Fibroblast of skin of right quadriceps (primary cell): ENCODE results near the gene NAA10.

ENCODE experiments used
- DNase-seq: peaks from one replicate; pipeline ENCODE4 v3.0.0-alpha.2; 2013

Gene NAA10

DNA sequence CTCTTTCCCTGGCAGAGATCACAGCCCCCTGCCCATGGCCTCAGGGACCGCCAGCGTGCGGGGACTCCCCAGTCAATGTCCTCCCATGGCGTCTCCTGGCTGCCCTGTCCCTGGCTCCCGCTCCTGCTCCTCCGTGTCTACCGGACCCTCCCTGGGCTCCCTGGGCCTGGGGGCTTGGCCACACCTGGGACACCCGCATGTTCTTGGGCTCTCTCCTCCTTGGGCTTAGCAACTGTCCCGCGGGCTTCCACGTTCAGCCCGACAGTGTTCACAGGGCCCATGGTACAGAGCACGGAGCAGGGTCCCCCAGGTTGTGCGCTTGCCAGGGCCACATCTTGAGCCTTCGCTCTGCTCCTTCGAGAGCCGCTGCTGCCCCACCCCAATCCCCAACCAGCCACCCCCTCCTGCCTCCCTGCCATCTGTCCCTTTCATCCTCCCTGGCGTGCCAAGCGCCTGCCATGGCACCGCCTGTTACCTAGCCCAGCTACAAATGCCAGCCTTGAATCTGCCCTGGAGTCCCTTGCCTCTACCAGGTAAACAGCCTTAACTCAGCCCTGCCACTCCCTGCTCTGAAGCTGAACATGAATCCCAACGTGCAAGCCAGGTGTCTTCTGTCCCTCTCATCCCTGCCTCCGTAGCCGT is 26.5 kb downstream of the NAA10 start:
- no peak for DNase-seq

GRCh38 chrX:153907456-153907855 is 27.4 kb downstream of the NAA10 start:
- DNase-seq: no peak

- DNase-seq: no peak
These were observed 28.5 kb downstream of the NAA10 start for GRCh38 chrX:153906126-153906917.

DNA sequence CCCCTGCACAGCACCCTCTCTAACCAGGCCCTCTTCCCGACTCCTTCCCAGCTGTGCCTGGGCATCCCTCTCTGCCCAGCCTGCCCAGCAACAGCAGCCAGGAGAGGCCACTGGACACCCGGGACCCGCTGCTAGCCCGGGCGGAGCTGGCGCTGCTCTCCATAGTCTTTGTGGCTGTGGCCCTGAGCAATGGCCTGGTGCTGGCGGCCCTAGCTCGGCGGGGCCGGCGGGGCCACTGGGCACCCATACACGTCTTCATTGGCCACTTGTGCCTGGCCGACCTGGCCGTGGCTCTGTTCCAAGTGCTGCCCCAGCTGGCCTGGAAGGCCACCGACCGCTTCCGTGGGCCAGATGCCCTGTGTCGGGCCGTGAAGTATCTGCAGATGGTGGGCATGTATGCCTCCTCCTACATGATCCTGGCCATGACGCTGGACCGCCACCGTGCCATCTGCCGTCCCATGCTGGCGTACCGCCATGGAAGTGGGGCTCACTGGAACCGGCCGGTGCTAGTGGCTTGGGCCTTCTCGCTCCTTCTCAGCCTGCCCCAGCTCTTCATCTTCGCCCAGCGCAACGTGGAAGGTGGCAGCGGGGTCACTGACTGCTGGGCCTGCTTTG is 29.2 kb downstream of the NAA10 start:
- no peak for DNase-seq

- no peak for DNase-seq
These were observed 30.6 kb downstream of the NAA10 start, which contains the start of gene AVPR2 for GRCh38 chrX:153903991-153904957. TSS of gene AVPR2 (plus strand) at chrX:153904673. CDS start at chrX:153905146, 473 bp downstream.

DNA sequence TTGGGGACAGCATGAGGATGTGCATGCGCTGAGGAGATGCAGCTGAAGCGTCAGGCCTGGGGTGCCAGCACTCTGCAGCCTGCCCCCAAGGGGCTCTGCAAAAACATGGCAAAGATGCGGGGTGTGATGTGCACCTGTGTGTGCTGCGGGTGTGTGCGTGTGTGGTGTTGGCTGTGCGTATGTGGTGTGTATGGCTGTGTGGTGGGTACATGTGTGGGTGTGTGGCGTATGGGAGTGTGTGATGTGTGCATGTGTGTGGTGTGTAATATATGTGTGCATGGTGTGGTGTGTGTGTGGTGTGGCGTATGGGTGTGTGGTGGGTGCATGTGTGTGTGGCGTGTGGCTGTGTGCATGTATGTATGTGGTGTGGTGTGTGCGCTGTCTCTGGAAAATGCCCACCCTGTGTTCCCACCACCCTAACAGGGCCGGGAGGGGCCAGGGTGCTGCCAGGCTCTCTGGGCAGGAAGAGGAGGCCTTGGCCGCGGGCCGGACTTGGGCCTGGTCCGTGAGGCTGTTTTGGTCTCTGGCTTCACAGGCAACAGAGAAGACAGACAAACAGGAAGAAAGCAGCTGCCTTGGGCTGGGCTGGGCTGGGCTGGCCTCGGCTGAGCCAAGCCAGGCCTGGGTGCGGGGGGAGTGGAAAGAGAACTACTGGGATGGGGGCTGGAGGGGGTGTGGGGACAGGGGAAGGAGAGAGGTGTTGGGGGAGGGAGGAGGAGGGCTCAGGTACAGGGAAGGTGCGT is 31.4 kb downstream of the NAA10 start:
- DNase-seq: no peak

DNA sequence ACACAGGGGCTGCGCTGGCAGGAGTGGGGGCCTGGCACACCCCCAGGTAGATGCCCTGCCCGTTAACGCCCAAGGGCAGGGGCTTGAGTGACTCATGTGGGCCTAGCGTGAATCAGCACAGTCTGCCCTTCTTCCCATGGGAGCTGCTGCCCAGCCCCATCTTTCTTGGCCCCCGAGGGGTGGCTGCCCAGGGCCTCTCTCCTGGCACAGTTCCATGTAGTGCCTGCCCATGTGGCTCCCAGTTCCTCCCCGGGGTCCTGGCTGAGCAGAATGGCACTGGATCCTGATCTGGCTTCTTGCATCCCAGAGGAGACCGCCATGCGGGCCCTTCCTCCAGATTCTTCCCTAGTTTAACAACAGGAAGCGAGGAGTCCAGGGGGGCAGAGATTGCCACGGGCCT is 32.5 kb downstream of the NAA10 start:
- DNase-seq: no peak

DNA sequence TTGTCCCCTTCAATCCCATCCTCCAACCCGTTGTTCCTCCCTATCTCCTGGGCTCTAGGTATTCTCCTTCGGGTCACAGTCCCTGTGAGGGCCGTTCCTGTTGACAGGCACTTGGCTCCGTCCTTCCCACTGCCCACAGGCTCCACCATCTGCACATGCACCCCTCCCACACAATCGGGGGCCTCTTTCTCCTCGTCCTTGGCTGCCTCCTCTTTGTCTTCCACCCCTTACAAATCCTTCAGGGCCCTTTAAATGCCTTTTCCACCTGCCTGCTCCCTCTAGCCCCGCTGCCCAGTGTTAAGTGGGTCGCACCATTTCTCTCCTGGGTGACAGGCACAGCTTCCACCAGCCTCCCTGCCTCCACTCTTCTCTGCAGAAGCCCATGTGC is 33.1 kb downstream of the NAA10 start:
- DNase-seq: no peak

DNA sequence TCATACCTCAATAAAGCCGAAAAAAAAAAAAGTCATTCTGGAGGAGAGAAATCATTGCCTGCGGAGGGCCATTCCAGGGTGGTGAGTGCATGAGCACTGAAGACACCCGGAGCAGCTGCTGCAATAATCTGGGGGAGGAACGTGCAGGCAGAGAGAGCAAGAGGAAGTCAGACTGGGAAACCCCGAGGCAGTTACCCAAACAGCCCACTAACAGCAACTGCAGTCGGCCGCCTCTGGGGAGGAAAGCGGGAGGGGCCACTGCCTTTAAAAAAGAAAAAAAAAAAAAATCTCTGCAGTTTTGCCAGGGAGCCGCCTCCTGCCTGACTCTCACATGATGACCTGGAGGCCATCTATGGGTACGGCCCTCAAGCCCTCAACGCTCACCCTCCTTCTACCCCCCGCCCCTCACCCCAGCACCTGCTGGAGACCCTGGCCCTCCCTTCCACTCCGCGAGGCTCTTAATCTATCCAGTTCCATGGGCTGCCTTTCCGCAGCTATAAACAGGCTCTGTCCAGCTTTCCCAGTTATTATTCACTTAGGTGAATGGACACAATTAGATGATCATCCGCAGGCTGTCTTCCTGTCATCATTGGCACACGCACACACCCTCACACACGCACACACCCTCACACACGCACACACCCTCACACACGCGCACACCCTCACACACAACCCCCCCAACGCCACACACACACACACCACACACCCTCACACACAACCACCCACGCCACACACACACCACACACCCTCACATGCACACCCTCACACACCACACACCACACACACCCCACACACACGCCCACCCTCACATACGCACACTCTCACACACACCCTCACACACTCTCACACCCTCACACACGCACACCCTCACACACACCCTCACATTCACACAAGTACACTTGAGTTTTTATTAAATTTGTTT is 33.7 kb downstream of the NAA10 start:
- DNase-seq: peak; percentile 83

- DNase-seq: no peak
These were observed 36.9 kb downstream of the NAA10 start for GRCh38 chrX:153897899-153898298.

DNA sequence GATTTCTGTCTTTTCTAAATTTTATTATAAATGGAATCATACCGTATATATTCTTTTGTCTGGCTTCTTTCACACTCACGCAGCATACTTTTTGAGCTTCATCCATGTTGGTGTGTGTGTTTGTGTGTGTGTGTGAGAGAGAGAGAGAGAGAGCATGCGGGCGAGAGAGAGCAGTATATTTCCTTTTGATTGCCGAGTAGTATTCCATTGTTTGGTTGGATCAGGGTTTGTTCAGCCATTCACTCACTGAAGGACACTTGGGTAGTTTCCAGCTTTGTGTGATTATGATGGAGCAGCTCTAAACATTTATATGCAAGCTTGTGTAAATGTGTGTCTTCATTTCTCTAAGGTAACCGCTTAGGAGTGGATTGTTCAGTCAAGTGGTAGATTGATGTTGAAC is 45.7 kb downstream of the NAA10 start:
- no peak for DNase-seq

DNA sequence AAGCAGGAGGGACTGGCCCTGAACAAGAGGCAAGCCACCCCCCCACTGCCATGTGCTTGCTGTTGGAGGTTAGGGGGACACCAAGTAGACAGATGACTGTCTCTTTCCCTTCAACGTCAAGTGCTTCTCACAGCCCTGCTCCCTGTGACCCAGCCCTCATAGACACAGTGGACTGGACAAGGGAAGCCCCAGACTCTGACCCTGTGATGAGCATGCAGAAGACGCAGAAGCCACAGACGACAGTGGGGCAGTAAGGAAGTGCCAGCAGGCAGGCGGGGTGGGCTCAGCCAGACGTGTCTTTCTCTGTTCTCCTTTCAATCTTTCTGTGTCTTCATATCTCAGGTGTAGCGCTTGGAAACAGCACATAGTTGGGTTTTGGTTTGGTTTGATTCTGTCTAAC is 46.5 kb downstream of the NAA10 start:
- no peak for DNase-seq

GRCh38 chrX:153887385-153887784 is 47.5 kb downstream of the NAA10 start:
- no peak for DNase-seq

DNA sequence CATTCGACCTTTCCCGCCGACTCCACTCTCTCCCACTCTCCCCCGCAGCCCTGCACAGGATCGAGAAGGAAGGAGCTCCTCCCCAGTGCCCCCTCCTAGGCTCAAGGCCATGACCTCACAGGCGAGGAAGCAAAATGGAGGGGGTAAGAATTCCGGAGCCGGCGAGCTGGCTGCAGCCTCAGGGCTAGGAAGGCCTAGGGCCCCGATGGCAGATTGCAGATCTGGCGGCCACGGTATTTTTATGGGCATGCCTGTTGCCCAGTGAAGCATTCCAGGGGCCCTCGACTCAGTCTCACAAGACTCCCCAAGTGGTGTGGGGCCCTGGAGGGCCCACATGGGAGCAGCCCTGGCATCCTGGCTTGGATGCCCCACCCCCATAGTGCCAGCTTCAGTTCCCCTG is 47.9 kb downstream of the NAA10 start:
- no peak for DNase-seq

- no peak for DNase-seq
These were observed 48.6 kb downstream of the NAA10 start, which contains the start of gene L1CAM for GRCh38 chrX:153885968-153886903. TSS of gene L1CAM (minus strand) at chrX:153886173. CDS start at chrX:153875836, 10,337 bp downstream.

- DNase-seq: no peak
These were observed 49.5 kb downstream of the NAA10 start for GRCh38 chrX:153885208-153885787.

GRCh38 chrX:153884590-153884989 is 50.2 kb downstream of the NAA10 start:
- no peak for DNase-seq

- no peak for DNase-seq
These were observed 50.7 kb downstream of the NAA10 start for GRCh38 chrX:153884136-153884535.

GRCh38 chrX:153883163-153883843 is 51.5 kb downstream of the NAA10 start:
- no peak for DNase-seq
